Measurements from ENCODE around the gene STAT5B. TPM values are rescaled to one million over a fixed set of nuclear protein-coding genes. Genes with fewer than 3 reads are reported as not detected.
A peak's percentile ranks its signal among the peaks of the same experiment; 100 is the strongest.

STAT5B gene
- total and polyA plus RNA-seq, 2 of the 13 experiments (the other 11 are each of a cell fraction or from before 2014, with no cell fraction given) = 21.0 to 42.8 TPM

DNA sequence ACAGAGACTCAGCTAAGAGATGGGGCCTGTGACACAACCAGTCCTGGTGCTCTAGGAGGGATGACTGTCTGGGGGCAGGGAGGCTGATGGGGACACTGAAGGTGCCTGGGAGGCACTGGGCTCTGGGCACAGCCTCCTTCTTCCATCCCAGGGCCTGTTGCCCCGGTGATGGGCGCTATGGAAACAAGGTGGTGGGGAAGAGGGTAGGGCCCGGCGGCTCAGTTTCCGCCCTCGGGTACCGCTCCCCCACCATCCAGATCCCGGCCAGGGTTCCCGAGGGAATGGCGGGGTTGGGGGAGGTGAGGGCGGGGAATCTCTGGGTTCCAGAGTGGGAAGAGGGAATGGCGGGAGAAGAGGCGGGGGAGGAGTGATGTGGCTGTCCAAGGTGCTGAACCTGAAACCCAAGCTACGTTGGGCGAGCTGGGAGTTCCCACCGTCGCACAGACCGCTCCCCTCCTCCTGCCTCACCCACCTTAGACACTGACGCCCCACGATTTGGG is 96.2 kb downstream of the STAT5B start (continued):
- TF ChIP-seq CREB1 (IDR thresholded peaks at IDR 0.05) (no peak), CREB1 (CRISPR knock-in tag; IDR thresholded peaks at IDR 0.05) (no peak), ZNF24 (IDR thresholded peaks at IDR 0.05) (no peak), ZNF224 (CRISPR knock-in tag; IDR thresholded peaks at IDR 0.05) (no peak), ZNF260 (CRISPR knock-in tag; IDR thresholded peaks at IDR 0.05; ENCODE audit: borderline replicate concordance, low read depth) (no peak), ZBTB20 (CRISPR knock-in tag; IDR thresholded peaks at IDR 0.05; ENCODE audit: borderline replicate concordance, low read depth) (peak; percentile 91; the same call in 1 of the 2 replicates), REXO4 (CRISPR knock-in tag; IDR thresholded peaks at IDR 0.05; ENCODE audit: borderline replicate concordance) (no peak), MYNN (CRISPR knock-in tag; IDR thresholded peaks at IDR 0.05; ENCODE audit: low read depth) (peak; percentile 94; the same call in 1 of the 2 replicates), ATAD3A (CRISPR knock-in tag; IDR thresholded peaks at IDR 0.05) (peak; percentile 64; the same call in 1 of the 2 replicates), NONO (IDR thresholded peaks at IDR 0.05) (no peak), NONO (CRISPR knock-in tag; conservative IDR thresholded peaks at IDR 0.05) (no peak), REL (CRISPR knock-in tag; conservative IDR thresholded peaks at IDR 0.05) (peak; percentile 42; the same call in 1 of the 2 replicates), ZBTB3 (CRISPR knock-in tag; IDR thresholded peaks at IDR 0.05; ENCODE audit: borderline replicate concordance, low read depth) (no peak; the same call in 1 of the 2 replicates), HNRNPL (IDR thresholded peaks at IDR 0.05; ENCODE audit: low read depth, low read length) (no peak), ZNF234 (CRISPR knock-in tag; conservative IDR thresholded peaks at IDR 0.05) (no peak), ZNF44 (CRISPR knock-in tag; IDR thresholded peaks at IDR 0.05) (peak; percentile 62; the same call in 1 of the 2 replicates), GPN1 (CRISPR knock-in tag; IDR thresholded peaks at IDR 0.05; ENCODE audit: borderline replicate concordance) (no peak; the same call in 1 of the 2 replicates), CCDC6 (CRISPR knock-in tag; IDR thresholded peaks at IDR 0.05) (peak; percentile 90)
- TF ChIP-seq, protein P1, sequence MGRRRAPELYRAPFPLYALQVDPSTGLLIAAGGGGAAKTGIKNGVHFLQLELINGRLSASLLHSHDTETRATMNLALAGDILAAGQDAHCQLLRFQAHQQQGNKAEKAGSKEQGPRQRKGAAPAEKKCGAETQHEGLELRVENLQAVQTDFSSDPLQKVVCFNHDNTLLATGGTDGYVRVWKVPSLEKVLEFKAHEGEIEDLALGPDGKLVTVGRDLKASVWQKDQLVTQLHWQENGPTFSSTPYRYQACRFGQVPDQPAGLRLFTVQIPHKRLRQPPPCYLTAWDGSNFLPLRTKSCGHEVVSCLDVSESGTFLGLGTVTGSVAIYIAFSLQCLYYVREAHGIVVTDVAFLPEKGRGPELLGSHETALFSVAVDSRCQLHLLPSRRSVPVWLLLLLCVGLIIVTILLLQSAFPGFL (CRISPR knock-in tag; IDR thresholded peaks at IDR 0.05) = 0 out of 2 replicates have a peak, but pooled peaks have one; percentile 74
- TF ChIP-seq, protein P2, sequence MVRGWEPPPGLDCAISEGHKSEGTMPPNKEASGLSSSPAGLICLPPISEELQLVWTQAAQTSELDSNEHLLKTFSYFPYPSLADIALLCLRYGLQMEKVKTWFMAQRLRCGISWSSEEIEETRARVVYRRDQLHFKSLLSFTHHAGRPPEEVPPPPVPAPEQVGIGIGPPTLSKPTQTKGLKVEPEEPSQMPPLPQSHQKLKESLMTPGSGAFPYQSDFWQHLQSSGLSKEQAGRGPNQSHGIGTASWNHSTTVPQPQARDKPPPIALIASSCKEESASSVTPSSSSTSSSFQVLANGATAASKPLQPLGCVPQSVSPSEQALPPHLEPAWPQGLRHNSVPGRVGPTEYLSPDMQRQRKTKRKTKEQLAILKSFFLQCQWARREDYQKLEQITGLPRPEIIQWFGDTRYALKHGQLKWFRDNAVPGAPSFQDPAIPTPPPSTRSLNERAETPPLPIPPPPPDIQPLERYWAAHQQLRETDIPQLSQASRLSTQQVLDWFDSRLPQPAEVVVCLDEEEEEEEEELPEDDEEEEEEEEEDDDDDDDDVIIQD (CRISPR knock-in tag; IDR thresholded peaks at IDR 0.05; ENCODE audit: low read depth) = peak; percentile 69; the same call in 1 of the 2 replicates
- TF ChIP-seq, protein P3, sequence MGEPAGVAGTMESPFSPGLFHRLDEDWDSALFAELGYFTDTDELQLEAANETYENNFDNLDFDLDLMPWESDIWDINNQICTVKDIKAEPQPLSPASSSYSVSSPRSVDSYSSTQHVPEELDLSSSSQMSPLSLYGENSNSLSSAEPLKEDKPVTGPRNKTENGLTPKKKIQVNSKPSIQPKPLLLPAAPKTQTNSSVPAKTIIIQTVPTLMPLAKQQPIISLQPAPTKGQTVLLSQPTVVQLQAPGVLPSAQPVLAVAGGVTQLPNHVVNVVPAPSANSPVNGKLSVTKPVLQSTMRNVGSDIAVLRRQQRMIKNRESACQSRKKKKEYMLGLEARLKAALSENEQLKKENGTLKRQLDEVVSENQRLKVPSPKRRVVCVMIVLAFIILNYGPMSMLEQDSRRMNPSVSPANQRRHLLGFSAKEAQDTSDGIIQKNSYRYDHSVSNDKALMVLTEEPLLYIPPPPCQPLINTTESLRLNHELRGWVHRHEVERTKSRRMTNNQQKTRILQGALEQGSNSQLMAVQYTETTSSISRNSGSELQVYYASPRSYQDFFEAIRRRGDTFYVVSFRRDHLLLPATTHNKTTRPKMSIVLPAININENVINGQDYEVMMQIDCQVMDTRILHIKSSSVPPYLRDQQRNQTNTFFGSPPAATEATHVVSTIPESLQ (CRISPR knock-in tag; conservative IDR thresholded peaks at IDR 0.05) = peak; percentile 98
- TF ChIP-seq, protein P4, sequence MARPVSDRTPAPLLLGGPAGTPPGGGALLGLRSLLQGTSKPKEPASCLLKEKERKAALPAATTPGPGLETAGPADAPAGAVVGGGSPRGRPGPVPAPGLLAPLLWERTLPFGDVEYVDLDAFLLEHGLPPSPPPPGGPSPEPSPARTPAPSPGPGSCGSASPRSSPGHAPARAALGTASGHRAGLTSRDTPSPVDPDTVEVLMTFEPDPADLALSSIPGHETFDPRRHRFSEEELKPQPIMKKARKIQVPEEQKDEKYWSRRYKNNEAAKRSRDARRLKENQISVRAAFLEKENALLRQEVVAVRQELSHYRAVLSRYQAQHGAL (CRISPR knock-in tag; IDR thresholded peaks at IDR 0.05; ENCODE audit: not compliant biosample characterization) = peak; percentile 93
- TF ChIP-seq, protein P5, sequence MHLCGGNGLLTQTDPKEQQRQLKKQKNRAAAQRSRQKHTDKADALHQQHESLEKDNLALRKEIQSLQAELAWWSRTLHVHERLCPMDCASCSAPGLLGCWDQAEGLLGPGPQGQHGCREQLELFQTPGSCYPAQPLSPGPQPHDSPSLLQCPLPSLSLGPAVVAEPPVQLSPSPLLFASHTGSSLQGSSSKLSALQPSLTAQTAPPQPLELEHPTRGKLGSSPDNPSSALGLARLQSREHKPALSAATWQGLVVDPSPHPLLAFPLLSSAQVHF (CRISPR knock-in tag; IDR thresholded peaks at IDR 0.05) = peak; percentile 58
